ENCODE data around the gene RELN. TPM values are rescaled to one million over a fixed set of nuclear protein-coding genes. Genes with fewer than 3 reads are reported as not detected.

The RELN gene
- total and polyA plus RNA-seq, 10 donors: 0.03 to 7.6 (median 1.0) TPM

GRCh38 chr7:103940382-103941268 lies 48.8 kb downstream of the RELN start:
- no peak for DNase-seq
- peaks cover 0 to 8% (median 0%) of the 10 kb centered on the region in 6 donors for H3K4me1 ChIP-seq
- no peak overlapping the region for H3K27ac ChIP-seq
- no peaks in the 10 kb centered on the region for H3K36me3 ChIP-seq
- 54 to 75% (median 67%) methylated on average over 6 of the region's 6 CpGs for WGBS, 5 donors
- H3K4me3 ChIP-seq: no peak overlapping the region
- intact Hi-C loops (cut with DNase I; ENCODE audit: low total_unique reads): no loop called here
- peaks cover 0 to 17% (median 0%) of the 10 kb centered on the region in 7 donors for H3K27me3 ChIP-seq (replicated peaks in 1 of 7)
- H3K9me3 ChIP-seq: no peaks in the 10 kb centered on the region
- no peak for TF ChIP-seq POLR2AphosphoS5 (IDR thresholded peaks at IDR 0.05)
- no peak for TF ChIP-seq CTCF (IDR thresholded peaks at IDR 0.05 in 8 of 11, conservative IDR thresholded peaks at IDR 0.05 in 3 of 11)
- TF ChIP-seq POLR2A (IDR thresholded peaks at IDR 0.05): no peak

- TF ChIP-seq POLR2AphosphoS5 (IDR thresholded peaks at IDR 0.05) (no peak), CTCF (IDR thresholded peaks at IDR 0.05 in 8 of 11, conservative IDR thresholded peaks at IDR 0.05 in 3 of 11) (no peak), POLR2A (IDR thresholded peaks at IDR 0.05) (no peak)
- peaks cover 0 to 22% (median 0%) of the 10 kb centered on the region in 7 donors for H3K27me3 ChIP-seq (replicated peaks in 1 of 7)
- no peak for DNase-seq
- H3K36me3 ChIP-seq: no peaks in the 10 kb centered on the region
- no peak overlapping the region for H3K27ac ChIP-seq
- no peak overlapping the region for H3K4me3 ChIP-seq
- no peaks in the 10 kb centered on the region for H3K9me3 ChIP-seq
- H3K4me1 ChIP-seq: peaks cover 0 to 8% (median 0%) of the 10 kb centered on the region in 6 donors
- intact Hi-C loops (cut with DNase I; ENCODE audit: low total_unique reads): no loop called here
- WGBS, 5 donors: 85 to 90% (median 86%) methylated on average over 3 of the region's 3 CpGs
These were observed 51.8 kb downstream of the RELN start for GRCh38 chr7:103937680-103938079.

- no peak for TF ChIP-seq CTCF (IDR thresholded peaks at IDR 0.05 in 8 of 11, conservative IDR thresholded peaks at IDR 0.05 in 3 of 11)
- no peak for TF ChIP-seq POLR2A (IDR thresholded peaks at IDR 0.05)
- intact Hi-C loops (cut with DNase I; ENCODE audit: low total_unique reads): no loop called here
- WGBS, 5 donors: 81 to 92% (median 84%) methylated on average over 2 of the region's 2 CpGs
- Histone ChIP-seq H3K9me3 (no peaks in the 10 kb centered on the region), H3K4me3 (no peak overlapping the region), H3K36me3 (no peaks in the 10 kb centered on the region), H3K27me3 (replicated peaks in 1 of 7) (peaks cover 0 to 22% (median 0%) of the 10 kb centered on the region in 7 donors), H3K27ac (no peak overlapping the region), H3K4me1 (peaks cover 0 to 8% (median 0%) of the 10 kb centered on the region in 6 donors)
- no peak for DNase-seq
These were observed 52.9 kb downstream of the RELN start for GRCh38 chr7:103936558-103936957.

DNA sequence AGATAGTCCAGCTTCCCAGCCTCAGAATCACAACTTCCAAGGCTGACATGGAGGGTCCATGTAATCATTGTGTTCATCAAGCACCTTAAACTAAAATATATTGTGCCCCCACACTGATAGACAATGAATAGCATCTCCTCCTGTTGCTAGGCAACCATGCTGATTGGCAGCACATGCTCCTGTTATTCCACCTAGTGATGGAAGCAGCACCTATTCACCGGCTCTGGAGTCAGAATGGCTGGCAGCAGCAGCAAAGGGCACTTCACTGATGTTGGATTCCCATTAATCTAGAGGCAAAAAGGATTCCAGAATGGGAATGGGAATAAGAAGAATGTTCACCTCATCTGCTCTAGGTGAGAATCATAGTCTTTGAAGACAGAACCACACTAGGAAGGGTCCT lies 55.0 kb downstream of the RELN start:
- peaks cover 0 to 22% (median 0%) of the 10 kb centered on the region in 7 donors for H3K27me3 ChIP-seq (replicated peaks in 1 of 7)
- no peak overlapping the region for H3K27ac ChIP-seq
- H3K4me3 ChIP-seq: no peak overlapping the region
- 0 to 56% (median 0%) methylated on average over 1 of the region's 1 CpG for WGBS, 5 donors
- no peak for TF ChIP-seq POLR2A (IDR thresholded peaks at IDR 0.05)
- TF ChIP-seq POLR2AphosphoS5 (IDR thresholded peaks at IDR 0.05): no peak
- TF ChIP-seq CTCF (IDR thresholded peaks at IDR 0.05 in 8 of 11, conservative IDR thresholded peaks at IDR 0.05 in 3 of 11): no peak
- H3K9me3 ChIP-seq: no peaks in the 10 kb centered on the region
- intact Hi-C loops (cut with DNase I; ENCODE audit: low total_unique reads): no loop called here
- no peaks in the 10 kb centered on the region for H3K36me3 ChIP-seq
- DNase-seq: no peak
- no peaks in the 10 kb centered on the region for H3K4me1 ChIP-seq

Data from spleen (tissue), 11 donors.